ENCODE data around the gene EMC6.

DNA sequence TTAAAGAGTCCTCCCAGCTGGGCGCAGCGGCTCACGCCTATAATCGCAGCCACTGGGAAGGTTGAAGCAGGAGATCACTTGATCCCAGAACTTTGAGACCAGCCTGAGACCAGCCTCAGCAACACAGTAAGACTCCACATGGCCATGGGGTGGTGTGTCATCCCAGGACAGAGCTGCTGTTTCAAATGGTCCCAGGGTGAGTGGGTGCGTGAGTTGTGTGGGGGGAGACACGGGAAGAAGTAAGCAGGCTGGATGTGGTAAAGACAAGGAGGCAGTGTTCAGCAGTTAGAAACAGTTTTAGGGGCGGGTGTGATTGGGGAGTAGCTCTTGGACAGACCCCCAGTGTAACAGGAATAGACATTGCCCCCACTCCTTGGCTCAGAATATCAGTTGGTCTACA is 36.3 kb upstream of the EMC6 start:
- TF ChIP-seq, protein P1, sequence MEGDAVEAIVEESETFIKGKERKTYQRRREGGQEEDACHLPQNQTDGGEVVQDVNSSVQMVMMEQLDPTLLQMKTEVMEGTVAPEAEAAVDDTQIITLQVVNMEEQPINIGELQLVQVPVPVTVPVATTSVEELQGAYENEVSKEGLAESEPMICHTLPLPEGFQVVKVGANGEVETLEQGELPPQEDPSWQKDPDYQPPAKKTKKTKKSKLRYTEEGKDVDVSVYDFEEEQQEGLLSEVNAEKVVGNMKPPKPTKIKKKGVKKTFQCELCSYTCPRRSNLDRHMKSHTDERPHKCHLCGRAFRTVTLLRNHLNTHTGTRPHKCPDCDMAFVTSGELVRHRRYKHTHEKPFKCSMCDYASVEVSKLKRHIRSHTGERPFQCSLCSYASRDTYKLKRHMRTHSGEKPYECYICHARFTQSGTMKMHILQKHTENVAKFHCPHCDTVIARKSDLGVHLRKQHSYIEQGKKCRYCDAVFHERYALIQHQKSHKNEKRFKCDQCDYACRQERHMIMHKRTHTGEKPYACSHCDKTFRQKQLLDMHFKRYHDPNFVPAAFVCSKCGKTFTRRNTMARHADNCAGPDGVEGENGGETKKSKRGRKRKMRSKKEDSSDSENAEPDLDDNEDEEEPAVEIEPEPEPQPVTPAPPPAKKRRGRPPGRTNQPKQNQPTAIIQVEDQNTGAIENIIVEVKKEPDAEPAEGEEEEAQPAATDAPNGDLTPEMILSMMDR (IDR thresholded peaks at IDR 0.05; ENCODE audit: low read length), result no peak
- no peak for TF ChIP-seq EZH2 (IDR thresholded peaks at IDR 0.05; ENCODE audit: borderline replicate concordance, low read length)

Measured in OCI-LY1 (cell line).